Esophagus squamous epithelium (tissue), 4 donors: ENCODE results near the gene IFT25.

Experiments used
- POLR2A ChIP-seq, 4 donors: fragments of 450-650 bp; IDR thresholded peaks; one replicate each; pipeline ENCODE4 v1.6.1; 2017; ENCODE audit warnings: antibody characterized with exemption in 4 of 4, mild to moderate bottlenecking in 4 of 4, moderate library complexity in 3 of 4
- TF ChIP-seq, protein P1 (sequence below), 6 experiments: fragments of 450-650 bp in 4 of 6; fragments of 200-600 bp in 2 of 6; sonication (generic) in 2 of 6; IDR thresholded peaks; one replicate each; pipeline ENCODE4 v1.5.1; 2016 to 2019; ENCODE audit warnings: antibody characterized with exemption in 6 of 6, mild to moderate bottlenecking in 4 of 6, moderate library complexity in 4 of 6

DNA sequence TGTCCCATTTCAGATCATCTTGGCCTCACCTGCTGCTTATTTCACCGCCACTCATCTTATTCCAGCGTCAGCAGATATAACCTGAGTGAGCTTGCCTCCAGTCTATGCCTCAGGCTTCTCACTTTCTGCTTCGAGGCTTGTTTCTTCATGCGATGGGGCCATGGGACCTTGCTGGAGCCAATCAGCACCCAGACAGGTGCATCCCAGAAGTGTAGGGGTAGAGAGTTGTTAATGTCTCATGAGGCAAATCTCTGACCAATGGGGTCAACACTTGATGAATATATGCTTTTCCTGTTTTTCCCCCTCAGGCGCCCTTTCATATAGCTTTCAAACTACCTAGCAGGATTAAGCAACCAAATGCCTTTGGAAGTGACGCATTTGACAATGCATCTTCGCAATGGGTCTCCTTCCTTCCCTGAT lies 55.0 kb downstream of the IFT25 start:
- no peak for TF ChIP-seq POLR2A (IDR thresholded peaks at IDR 0.05)
- TF ChIP-seq, protein P1, sequence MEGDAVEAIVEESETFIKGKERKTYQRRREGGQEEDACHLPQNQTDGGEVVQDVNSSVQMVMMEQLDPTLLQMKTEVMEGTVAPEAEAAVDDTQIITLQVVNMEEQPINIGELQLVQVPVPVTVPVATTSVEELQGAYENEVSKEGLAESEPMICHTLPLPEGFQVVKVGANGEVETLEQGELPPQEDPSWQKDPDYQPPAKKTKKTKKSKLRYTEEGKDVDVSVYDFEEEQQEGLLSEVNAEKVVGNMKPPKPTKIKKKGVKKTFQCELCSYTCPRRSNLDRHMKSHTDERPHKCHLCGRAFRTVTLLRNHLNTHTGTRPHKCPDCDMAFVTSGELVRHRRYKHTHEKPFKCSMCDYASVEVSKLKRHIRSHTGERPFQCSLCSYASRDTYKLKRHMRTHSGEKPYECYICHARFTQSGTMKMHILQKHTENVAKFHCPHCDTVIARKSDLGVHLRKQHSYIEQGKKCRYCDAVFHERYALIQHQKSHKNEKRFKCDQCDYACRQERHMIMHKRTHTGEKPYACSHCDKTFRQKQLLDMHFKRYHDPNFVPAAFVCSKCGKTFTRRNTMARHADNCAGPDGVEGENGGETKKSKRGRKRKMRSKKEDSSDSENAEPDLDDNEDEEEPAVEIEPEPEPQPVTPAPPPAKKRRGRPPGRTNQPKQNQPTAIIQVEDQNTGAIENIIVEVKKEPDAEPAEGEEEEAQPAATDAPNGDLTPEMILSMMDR (IDR thresholded peaks at IDR 0.05) = no peak
